NCI-H2081 (cell line): ENCODE data around the gene TBXT.
"Not testable (repeated sequence)": the region's sequence is repeated elsewhere in the genome, so short reads cannot be mapped to it uniquely, and the experiment has no call there.

Experiments used
- DNase-seq, 2 experiments: peaks; one replicate each; lab custom pipeline; 2025; lab: John Stamatoyannopoulos, UW

The TBXT gene, protein sequence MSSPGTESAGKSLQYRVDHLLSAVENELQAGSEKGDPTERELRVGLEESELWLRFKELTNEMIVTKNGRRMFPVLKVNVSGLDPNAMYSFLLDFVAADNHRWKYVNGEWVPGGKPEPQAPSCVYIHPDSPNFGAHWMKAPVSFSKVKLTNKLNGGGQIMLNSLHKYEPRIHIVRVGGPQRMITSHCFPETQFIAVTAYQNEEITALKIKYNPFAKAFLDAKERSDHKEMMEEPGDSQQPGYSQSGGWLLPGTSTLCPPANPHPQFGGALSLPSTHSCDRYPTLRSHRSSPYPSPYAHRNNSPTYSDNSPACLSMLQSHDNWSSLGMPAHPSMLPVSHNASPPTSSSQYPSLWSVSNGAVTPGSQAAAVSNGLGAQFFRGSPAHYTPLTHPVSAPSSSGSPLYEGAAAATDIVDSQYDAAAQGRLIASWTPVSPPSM

DNA sequence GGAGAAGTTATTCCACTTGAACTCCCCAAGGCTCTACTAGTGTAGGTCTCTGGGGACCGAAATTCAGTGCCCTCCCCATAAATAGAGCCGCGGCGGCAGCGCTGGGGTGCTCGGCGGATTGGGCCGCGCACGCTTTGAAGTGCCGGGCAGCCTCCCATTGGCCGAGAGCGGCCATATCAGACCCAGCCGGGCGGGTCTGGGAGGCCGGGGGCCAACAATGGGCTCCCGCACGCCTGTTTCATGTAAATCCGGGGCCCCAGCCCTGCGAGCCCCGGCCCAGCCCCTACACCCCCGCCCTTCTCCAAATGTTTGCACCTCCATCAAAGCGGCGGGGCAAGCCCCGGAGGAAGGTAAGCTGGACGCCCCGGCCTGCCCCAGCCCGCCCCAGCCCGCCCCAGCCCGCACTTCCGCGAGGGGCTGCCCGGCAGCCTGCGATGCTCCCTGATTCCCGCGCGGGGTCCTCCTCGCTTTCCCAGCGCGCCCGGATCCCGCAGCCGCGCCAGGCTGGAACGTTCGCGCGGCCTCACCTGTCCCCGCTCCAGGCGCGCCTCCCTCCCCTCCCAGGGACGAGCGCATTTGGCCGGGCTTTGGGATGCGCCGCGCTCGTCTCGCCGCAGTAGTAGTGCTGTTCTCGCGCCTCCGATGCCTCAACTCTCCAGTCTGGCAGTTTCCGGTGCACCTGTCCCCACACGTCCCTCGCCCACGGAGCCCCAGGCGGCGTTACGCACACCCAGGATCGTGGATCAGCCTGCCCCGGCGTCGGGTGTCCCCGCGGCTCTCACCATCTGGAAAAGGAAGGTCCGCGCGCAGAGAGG is at the start of gene TBXT:
Gene TBXT, minus strand, starts transcription at position 51 of the 815 bp plus-strand sequence. CDS start 260 bp downstream, outside the sequence.
- DNase-seq, result no peak

DNA sequence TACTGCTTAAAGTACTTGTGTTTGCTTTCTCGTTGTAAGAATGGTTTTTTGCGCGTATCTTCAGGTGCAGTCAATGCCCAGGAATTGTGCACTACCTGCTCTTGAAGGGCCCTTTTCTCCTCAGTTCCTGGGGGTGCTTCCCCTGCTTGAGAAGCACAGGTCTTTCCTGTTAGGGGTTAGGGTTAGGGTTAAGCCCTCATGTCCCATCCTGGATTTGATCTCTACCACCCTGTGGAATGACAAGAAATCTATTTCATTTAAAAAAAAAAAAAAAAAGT is 39.6 kb upstream of the TBXT start:
- DNase-seq, result no peak

DNA sequence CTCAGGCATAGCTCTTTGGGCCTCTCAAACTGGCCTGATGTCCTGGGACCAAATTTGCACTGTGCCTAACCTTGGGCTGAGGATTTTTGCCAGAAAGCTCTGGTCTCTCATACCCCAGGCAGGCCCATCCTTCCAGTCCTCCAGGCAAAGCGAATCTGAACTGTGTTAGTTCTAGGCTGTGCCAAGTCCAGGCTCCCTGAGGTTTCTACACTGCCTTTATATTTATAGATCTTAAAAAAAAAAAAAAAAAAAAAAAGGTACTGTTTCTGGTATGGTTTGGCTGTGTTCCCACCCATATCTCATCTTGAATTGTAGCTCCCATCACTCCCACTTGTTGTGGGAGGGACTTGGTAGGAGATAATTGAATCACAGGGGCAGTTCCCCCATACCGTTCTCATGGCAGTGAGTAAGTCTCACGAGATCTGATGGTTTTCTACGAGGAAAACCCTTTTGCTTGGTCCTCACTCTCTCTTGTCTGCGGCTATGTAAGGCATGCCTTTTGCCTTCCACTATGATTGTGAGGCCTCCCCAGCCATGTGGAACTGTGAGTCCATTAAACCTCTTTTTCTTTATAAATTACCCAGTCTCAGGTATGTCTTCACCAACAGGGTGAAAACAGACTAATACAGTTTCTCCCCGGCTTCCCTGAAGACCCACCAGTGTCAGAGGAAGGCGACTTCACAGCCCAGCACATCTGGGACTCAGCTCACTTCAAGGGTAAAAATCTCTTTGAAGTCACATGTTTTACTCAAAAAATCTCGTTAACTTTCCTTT is 39.0 kb upstream of the TBXT start:
- DNase-seq, result no peak

DNA sequence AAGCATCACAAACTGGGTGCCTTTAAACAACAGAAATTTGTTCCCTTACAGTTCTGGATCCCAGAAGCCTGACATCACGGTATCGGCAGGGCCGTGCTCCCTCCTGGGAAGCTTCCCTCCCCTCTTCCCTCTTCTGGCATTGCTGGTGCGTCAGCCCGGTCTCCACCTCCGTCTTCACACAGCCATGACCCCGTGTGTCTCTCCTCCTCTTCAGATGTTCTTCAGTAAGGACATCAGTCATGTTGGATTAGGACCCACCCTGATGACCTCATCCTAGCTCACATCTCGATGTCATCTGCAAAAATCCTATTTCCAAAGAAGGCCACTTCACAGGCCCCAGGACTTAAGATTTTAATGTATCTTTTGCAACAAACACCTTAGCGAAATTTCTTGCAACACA is 38.4 kb upstream of the TBXT start:
- DNase-seq, result no peak

DNA sequence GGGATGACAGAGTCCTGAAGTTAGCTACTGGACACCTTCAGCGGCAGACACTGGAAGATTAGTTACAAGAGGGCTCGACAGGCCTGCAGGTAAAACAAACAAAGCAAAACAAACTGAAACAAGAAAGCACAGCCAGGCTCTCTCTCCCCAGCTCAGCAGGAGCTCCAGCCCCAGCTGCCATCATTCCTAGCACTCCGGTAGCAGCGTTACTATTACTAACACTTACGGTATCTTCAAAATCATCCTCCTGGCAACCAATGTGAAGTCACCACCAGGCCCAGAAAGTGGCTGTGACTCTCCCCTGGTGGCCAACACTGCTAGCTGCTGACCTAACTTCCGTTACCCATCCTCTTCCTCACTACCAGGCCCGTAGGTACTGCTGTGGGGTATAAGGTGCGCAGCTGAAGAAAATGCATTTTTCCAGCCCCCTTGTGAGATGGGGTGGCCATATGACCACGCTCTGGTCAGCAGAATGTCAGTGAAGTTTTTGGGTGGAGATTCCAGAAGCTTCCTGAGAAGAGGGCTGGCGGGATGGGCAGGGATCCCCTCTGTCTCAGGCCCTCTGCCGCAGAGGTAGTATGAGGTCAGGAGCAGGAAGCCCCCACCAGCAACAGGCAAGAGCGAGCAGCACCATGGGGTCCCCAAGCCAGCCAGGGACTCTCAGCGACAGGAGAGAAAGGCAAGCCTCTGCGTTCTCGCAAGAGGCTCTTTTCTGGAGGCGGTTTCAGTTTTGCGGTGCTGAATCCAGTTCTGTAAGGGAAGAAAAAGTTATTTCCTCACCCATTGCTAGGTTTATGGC is 37.4 kb upstream of the TBXT start:
- DNase-seq, result no peak

DNA sequence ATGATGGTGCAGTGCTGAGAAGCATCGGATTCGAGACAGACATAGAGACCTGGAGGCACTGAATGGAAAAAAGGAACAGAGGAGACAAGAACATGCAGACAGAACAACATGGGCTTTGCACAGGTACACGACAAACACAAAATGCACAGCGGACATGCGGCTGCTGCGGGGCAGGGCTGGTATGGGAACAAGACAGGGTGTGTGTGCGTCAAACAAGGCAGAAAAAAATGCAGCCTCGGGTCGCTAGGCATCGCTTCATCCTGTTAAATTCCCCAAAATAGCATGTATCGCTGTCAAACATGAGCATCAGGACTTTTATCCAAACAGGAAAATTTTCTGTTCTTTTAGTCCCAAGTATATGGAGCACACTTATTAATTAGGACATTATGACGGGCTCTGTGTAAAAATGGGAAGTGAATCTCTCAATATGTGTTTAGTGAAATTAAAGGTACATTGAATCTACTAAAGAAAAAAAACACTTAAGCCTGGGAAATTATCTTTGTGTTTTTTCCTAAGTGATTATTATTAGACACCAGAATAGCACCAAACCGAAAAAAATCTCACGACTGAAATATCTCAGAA is 36.1 kb upstream of the TBXT start:
- no peak for DNase-seq

DNA sequence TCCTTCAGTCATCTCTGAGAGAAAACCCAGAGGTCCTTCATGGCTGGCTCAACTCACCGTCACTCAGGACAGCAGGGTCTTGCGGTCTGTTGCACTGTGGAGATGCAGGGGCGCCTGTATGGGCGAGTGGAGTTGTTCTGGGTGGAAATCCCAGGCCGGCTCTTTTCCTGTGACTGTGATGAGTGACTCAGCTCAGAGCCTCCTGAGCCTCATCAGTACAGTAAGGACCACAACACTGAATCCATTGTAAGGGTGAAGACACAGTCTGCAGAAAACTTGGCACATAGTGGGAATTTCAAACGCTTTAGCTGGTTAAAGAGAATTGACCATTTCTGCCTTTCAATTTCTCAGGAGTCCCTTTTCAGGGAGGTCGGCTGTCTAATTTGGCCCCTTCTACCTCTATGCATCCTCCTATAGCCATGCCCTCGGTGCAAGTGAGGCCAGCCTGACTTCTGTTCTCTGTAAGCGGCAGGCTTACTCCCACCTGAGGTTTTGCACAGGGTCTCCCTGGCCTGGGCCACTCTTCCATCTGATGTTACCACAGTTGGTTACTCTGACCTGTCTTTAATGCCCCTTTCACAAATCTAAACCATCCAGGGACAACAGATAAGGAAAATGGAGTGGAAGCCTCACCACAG is 35.5 kb upstream of the TBXT start:
- DNase-seq, result no peak

DNA sequence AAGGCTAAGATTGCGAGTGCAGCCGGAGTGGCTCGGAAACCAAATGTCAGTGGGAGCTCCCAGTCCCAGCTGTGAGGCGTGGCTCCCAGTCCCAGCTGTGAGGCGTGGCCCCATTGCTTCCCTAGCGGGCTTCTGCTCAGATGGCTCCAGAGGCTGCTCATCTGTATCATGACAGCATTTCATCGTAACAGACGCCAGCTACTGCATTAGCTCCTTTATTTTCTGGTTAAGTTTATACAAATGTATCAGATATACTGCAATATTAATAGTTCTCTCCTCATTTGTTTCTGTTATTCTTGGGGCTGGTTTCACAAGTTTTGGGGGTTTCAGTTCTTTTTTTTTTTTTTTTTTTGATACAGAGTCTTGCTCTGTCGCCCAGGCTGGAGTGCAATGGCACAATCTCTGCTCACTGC is 34.7 kb upstream of the TBXT start:
- no peak for DNase-seq

DNA sequence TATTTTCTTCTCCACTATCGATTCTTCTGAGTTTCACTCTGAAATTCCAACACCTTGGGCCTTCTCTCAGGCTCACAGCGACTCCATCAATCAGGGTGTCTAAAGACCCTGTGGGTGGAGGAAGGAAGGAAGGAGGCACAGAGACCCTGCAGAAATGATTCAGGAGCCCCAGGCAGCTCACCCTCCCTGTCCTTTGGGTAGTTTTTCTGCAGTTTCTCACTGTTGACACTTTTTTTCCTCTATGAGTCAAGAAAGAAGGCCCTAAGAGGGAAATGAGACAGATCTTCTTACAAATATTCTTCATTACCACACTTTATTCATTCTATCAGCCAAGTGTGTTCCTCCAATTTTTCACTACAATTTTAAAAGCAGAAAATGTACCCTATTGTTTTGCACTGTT is 34.2 kb upstream of the TBXT start:
- no peak for DNase-seq

DNA sequence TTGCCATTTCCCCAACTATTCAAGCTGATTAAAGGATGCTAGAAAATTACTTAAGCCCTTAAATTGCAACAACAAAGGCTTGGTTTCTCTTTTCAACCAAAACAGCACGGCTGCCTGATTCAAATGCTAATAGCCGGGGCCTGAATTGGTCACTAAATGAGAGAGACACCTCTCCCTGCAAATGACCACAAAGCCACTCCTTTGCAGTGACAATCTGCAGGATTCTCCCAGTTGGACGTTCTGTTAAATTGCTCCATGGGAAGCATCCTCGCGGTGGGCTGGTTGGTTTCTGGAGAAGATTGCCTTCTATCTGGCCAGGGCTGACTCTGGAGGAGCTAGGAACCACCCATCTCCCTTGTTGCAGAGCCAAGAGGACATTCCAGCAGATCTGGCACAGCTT is 29.7 kb upstream of the TBXT start:
- DNase-seq, result no peak

DNA sequence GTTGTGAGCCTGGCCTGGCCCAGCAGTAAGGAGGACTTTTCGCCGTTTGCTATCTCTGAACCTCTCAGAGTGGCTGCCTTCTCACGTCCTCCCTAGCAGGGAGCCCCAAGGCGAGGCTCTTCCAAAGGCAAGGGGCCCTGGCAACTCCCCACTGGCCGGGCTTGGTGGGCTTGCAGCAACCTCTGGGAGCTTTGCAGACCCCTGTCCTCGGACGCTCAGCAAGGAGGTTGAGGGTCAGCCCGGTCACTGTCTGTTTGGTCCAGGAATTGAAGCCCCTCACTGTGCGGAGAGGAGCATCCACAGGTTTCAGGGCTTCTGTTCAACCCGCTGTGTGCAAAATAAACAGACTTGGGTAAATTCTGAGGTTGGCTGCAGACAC is 28.2 kb upstream of the TBXT start:
- DNase-seq, result no peak

DNA sequence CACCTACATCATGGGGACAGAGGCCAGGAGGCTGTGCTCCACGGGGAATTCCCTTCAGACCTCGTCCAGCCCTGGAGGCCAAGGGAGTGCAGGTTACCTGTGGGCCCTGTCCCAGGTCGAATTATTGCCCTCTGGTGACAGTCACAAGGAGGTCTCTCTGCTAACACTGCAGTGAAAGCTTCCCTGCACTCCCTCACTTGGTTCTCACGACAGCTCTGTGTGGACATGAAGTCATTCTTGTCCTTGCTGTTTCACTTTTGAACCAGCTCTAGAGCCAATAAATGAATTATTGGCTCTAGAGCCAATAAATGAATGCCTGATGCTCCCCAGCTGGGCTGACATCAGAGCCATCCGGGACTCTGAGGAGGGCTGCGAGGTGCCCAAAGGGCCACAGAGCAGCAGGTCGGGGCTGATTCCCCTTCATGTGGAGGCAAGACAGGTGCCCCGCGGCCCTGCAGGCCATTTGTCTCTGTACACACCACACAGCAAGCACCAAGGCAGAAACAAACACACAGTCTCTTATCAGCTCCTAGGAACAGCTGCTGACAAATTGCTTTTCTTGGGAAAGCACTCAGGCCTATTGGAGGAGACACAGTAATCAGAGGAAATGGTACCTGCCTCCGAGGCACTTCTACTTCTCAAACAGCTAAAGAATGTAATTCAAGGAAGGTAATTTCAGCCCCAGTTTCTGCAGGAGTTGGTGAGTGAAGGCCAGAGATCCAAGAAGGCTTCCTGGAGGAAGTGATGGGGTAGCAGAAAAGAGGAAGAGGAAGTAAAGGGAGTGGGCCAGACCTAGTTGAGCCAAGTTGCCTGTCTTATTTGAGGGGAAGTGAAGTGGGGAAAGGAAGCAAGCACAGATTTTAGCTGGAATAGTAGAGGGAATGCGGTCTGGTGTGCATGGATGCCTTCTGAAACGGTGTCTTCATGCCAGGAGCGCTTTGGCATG is 27.5 kb upstream of the TBXT start:
- DNase-seq, result no peak

DNA sequence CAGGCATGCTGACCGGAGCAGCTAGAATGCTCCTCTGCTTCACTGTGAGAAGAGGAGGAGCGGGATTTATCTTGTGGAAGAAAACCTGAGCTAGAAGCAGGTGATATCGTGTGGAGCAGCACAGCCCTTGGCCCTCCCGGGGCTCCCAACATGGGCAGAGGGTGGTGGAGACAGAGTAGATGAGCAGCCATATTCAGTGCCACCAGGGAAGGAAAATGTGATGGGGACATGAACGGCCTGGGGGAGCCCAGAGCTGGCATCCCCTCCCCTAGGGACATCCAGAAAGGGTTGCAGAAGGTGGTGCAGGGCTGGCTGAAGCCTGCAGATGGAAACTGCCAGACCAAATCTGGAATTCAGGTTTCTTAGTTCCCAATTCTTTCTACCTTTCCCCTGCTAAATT is 24.9 kb upstream of the TBXT start:
- no peak for DNase-seq

DNA sequence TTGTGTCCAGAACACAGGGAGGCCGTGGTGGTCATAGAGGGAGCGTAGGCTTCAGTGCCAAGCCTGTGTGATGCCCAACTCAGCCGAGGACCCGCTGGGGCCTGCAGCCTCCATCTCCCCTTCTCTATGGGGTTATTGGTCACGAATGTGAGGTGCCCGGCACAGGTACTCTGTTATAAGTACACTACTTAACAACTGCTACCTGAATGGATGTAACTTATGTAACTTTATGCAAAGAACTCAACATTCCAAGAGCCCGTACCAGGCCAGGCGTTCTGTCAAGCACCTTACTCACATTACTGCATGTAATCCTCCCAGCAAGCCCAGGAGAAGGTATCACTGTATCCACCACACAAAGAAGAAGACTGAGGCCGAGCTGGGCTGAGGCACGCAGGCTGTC is 24.5 kb upstream of the TBXT start:
- no peak for DNase-seq

DNA sequence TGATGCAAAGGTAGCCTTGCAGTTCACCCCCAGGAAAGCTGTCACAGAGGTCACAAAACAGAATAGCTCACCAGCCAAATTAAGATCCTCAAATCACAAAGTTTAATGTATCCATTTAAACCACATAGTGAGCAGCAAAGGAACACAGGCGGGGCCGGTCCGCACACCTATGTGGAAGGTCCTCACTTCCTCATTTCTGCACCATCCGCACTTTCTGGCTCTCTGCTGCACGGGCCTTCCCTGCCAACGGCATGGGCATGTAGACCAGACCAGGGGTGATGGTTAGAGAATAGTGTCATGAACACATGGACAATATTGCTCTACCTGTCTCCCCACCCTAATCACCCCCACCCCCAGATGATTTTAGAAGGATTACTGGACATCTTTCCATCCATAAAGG is 12.1 kb upstream of the TBXT start:
- no peak for DNase-seq

DNA sequence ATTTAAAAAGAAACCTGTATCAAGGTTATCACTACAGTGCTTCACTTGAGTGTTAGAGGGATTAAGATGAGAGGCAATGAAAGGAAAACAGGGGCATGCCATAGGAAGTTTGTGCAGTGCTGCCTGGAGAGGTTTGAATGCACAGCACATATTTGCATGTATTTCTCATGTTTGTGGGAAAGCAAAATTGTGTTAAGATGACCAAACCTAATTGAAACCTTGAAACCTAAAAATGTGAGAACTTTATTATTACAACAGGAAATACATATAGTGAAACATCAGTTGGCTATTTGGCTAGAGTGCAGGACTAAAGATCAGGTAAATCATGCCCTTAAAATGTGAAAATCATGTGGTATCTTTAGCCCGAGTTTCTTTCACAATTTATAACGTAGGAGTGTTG is 8.5 kb upstream of the TBXT start:
- DNase-seq, result no peak

DNA sequence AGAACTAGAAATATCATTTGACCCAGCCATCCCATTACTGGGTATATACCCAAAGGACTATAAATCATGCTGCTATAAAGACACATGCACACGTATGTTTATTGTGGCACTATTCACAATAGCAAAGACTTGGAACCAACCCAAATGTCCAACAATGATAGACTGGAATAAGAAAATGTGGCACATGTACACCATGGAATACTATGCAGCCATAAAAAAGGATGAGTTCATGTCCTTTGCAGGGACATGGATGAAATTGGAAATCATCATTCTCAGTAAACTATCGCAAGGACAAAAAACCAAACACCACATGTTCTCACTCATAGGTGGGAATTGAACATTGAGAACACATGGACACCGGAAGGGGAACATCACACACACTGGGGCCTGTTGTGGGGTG is 7.4 kb upstream of the TBXT start:
- not testable (repeated sequence) for DNase-seq

DNA sequence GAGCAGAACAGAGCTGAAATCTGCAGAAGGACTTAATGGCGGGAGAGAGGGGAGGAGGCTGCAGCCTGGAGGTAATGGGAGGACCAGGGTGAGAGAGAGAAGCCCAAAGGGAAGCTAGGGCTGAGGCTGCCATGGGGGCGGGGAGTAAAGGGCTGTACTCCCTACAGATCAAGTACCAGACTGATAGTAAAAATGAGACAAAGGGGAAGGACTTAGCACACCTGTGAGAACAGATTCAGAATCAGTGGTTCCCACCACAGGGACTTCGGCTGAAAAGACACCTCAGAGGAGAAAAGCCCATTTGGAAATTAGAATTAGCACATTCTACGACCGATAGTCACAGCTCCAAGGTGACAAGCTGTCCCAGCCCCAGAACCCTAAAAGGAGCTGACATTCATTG is 6.4 kb upstream of the TBXT start:
- no peak for DNase-seq

DNA sequence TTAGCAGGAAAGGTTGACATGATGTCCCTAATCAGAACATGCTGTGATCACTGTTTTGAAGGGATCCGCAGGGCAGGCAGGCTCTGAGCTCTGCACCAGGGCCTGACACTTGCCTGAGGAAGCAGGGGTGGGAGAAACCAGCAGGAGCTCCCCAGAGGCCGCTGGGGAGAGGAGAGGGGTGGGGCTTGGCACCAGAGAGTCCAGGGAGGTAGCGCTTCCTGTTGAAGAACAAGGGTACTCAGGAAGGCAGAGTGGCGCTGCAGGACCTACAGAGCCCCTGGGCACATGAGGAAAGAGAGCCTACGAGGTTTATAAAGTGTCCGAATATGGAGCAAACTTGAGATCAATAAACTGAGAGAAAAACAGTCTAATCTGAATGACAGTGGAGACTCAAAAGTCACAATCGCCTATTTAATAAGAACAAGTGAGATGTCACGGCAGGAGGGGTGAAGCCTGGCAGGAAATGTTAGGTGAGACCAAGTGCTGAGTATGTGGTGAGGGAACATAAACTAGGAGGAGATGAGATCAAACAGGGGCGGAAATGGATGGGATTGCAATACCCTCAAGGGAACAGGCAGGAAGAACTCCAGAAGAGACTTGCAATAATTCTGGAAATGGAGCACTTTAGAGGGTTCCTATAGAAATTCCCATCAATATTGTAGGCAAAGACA is 5.8 kb upstream of the TBXT start:
- DNase-seq, result peak in 1 of 2 experiments; percentile 9
